ENCODE data around the gene TP53I11.

GRCh38 chr11:44939673-44940395, 10.8 kb downstream of the TP53I11 start:
- no peak for TF ChIP-seq MXI1 (IDR thresholded peaks at IDR 0.05; ENCODE audit: low read depth, low read length)
- TF ChIP-seq IRF9 (tag; IDR thresholded peaks at IDR 0.05) = no peak
- no peak for TF ChIP-seq LARP7 (IDR thresholded peaks at IDR 0.05)
- TF ChIP-seq NRF1 (conservative IDR thresholded peaks at IDR 0.05 in 1 of 2, IDR thresholded peaks at IDR 0.05 in 1 of 2) = no peak
- TF ChIP-seq ZFX (CRISPR knock-in tag; IDR thresholded peaks at IDR 0.05) = no peak
- no peak for TF ChIP-seq EZH2 (IDR thresholded peaks at IDR 0.05; ENCODE audit: borderline replicate concordance, low read depth, low read length)

All from K562 (cell line).